H7 (cell line): ENCODE measurements around the gene KRT77. TPM values are rescaled to one million over a fixed set of nuclear protein-coding genes. Genes with fewer than 3 reads are reported as not detected.

Experiments used
- DNase-seq: peaks from one replicate; pipeline ENCODE4 v3.0.0; 2012
- H3K27me3 ChIP-seq: 2 replicates; pipeline ENCODE4 v1.6.0; 2011; ENCODE audit warnings: mild to moderate bottlenecking, low read length; ENCODE audit not compliant: control insufficient read depth, insufficient read depth
- H3K36me3 ChIP-seq: replicated peaks from 2 replicates; pipeline ENCODE4 v1.5.1; 2011; ENCODE audit warnings: low read length; ENCODE audit not compliant: control insufficient read depth, insufficient read depth
- H3K4me3 ChIP-seq: 2 replicates; pipeline ENCODE4 v1.5.1; 2011; ENCODE audit warnings: low read depth, mild to moderate bottlenecking, control low read depth, low read length, moderate library complexity; ENCODE audit not compliant: insufficient read depth
- total RNA-seq: library from RNA; depleted of rRNA; stranded (reverse); fragments of >200 nt; shearing (Covaris generic); gene quantifications from 2 replicates; pipeline ENCODE4 v1.2.3, GENCODE V29; 2014

Gene KRT77
- total RNA-seq, 1 experiment from 2014 or later, result not detected

DNA sequence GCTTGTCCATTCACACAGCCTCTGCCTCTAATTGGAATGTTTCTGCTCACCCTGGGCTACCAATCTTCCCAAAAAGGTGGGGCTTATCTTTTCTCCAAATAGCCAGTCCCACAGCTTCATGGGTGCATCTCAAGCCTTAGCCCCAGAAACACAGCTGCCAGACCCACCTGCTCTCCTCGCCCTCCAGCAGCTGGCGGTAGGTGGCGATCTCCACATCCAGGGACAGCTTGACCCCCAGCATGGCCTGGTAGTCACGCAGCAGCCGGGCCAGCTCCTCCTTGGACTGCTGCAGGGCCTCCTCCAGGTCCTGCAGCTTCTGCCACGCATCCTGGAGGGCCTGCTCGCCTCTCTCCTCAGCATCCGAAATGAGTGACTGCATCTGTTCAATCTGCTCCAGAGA, 11.1 kb downstream of the KRT77 start:
- DNase-seq, result peak; percentile 83
- H3K36me3 ChIP-seq, result no peaks in the 10 kb centered on the region
- H3K4me3 ChIP-seq, result no peak overlapping the region
- peaks cover 32% of the 10 kb centered on the region for H3K27me3 ChIP-seq

DNA sequence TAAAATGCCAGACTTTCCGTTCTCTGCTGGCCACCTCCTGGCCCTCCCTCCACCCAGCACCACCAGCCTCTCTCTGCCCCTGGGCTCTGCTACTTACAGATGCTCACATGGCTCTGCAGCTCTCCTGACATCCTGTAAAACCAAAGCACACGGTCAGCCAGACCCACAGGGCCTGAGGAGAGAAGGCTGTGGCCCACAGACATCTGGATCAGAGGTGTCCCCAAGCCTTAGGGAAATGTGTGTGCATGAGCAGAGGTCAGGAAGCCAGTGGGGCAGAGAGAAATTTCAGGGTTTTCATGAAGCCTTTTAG, 11.5 kb downstream of the KRT77 start:
- DNase-seq, result no peak
- Histone ChIP-seq H3K27me3 (peaks cover 32% of the 10 kb centered on the region), H3K36me3 (no peaks in the 10 kb centered on the region), H3K4me3 (no peak overlapping the region)

DNA sequence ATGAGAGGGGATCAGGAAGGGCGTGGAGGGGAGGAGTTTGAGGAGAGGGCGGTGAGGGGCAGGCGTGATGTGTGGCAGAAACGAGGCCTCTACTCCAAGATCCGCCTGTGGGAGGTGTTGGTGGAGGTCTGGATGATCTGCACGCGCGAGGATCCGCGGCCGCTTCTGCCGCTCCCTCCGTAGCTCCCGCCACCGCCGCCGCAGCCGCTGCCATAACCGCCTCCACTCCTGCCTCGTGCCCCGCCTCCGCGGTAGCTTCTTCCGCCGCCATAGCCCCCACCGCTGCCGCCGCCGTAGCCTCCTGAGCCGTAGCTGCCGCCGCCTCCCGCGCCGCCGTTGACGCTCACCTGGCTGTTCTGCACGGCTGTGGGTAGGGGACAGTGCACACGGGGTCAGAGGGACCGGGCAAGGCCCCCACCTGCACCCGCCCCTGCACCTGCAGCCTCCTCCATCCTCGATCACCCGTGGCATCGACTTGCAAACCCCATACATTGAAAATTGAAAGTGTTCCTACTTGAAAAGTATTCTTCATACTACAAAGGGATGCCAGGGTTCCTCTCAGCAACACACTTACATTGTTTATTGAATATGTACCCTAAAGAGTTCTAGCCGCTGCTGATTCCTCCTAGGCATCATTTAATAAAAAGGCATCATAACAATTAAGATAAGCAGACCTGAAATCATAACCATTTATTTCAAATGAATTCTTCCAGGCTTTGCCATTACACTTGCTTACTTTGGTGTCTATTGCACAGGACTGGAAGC, 12.1 kb downstream of the KRT77 start:
- Histone ChIP-seq H3K27me3 (peaks cover 32% of the 10 kb centered on the region), H3K4me3 (peak overlapping the region; percentile 49), H3K36me3 (no peaks in the 10 kb centered on the region)
- DNase-seq, result peak; percentile 86

DNA sequence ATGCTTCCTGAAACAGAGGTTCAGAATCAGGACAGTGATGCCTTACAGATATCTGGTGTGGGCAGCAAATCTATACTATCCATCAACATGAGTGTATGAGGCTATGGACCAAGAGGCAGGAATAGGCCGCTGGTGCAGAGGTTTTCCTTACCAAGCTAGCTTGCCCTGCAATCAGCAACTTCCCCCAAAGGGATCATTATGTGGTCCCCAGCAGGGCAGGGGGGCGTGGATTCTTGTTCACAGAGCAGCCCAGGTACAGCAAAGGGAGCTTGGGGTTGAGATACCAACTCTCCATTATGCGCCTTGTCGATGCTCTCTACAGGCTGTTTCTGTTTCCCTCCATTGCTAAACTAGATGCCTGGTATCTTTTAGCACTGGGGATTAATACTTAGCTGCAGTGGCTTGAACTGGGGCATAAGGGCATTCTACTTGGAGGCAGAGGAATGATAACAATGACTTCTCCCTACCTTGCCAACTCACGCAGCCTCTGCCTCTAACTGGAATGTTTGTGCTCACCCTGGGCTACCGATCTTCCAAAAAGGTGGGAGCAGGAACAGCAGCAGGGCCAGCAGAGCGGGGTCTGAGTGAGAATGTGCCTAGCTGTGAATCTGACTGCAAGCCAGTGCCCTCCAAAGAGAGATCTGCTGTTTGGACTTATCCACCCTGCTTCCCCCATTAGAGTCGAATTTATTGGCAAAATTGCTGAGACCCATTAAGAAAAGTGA, 12.8 kb downstream of the KRT77 start:
- peaks cover 32% of the 10 kb centered on the region for H3K27me3 ChIP-seq
- peak; percentile 66 for DNase-seq
- no peaks in the 10 kb centered on the region for H3K36me3 ChIP-seq
- peak overlapping the region; percentile 49 for H3K4me3 ChIP-seq

DNA sequence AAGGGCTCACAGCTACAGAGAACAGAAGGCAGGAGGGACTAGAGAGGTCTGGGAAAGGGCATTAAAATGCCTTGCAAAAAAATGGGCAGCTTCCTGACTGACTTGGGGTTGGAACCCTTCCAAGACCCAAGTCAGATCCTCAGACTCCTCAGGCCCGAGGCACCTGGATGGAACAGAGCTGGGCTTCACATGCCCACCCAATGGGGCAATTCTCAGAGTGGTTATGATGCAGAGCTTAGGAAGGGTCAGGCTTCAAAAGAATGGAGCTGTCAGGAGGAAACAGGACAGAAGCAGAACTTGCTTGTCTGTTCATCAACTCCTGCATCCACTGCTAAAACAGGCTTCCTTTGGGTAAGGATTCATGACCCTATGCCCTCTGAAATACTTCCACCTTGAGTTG, 13.4 kb downstream of the KRT77 start:
- no peak for DNase-seq
- Histone ChIP-seq H3K27me3 (peaks cover 32% of the 10 kb centered on the region), H3K4me3 (no peak overlapping the region), H3K36me3 (no peaks in the 10 kb centered on the region)

DNA sequence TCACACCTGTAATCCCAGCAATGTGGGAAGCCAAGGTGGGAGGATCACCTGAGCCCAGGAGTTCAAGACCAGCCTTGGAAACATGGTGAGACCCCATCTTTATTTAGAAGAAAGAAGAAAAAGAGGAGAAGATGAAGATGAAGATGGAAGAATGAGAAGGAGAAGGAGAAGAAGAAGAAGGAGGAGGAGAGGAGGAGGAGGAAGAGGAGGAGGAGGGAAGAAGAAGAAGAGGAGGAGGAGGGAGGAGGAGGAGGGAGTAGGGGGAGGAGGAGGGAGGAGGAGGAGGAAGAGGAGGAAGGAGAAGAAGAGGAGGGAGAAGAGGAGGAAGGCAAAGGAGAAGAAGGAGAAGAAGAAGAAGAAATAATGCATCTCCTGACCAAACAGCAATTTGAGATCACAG, 14.1 kb downstream of the KRT77 start:
- Histone ChIP-seq H3K27me3 (peaks cover 32% of the 10 kb centered on the region), H3K4me3 (no peak overlapping the region), H3K36me3 (no peaks in the 10 kb centered on the region)
- no peak for DNase-seq

DNA sequence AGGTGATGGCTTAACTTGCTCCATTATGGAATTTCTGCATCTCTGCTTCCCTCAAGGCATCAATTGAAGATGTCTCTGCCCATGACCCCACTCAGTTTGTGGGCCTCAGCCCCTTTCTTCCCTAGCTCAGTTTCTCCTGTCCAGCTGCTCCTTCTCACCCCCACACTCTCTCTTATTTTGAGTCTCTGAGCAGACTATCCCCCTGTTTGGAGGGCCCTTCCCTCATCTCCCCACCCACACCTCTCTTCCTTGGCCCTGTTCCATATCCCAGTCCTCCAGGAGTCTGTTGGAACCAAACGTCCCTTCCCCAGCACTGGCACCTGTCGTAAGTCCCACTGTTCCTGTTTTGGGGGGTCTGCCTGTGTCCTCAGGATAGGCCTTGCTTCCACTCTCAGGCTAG, 14.8 kb downstream of the KRT77 start:
- peaks cover 32% of the 10 kb centered on the region for H3K27me3 ChIP-seq
- H3K4me3 ChIP-seq, result no peak overlapping the region
- DNase-seq, result no peak
- no peaks in the 10 kb centered on the region for H3K36me3 ChIP-seq

DNA sequence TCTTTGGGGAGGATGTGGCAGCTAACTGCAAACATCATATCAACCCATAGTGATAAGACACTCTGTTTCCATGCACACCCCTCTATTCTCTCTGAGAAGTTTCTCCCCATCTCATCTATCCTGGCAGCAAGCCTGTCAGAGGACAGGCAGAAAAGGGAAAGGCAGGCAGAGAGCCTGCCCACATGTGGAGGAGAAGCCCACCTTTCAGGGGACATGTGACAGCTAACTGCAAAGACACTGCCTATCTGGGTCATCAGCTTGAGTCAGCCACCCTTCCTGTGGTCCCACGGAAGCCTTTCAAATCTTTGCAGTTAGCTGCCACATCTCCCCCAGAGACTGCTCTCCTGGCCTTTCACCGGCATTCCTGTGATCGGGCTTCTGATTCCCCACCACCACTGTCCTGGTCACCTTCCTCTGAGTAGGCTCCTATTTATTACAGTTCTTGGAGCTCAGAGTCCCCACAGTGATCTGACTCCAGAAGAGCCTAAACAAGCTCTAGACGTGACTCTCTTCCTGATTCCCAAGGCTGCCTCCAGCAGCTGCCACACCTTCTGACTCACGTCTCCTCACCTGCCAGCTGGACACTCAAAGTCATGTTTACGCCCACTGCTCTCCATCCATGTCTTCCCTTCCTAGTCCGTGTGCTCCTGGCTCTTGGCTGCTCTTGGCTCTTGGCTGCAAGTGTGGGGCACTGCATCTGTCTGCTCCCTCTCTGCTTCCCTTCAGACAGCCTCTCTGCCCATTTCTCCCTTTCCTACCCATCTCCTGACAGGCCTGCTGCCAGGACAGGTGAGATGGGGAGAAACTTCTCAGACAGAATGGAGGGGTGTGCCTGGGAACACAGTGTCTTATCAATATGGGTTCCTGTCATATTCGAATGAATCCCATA, 15.6 kb downstream of the KRT77 start:
- H3K4me3 ChIP-seq, result no peak overlapping the region
- DNase-seq, result no peak
- H3K36me3 ChIP-seq, result no peaks in the 10 kb centered on the region
- H3K27me3 ChIP-seq, result peaks cover 29% of the 10 kb centered on the region

DNA sequence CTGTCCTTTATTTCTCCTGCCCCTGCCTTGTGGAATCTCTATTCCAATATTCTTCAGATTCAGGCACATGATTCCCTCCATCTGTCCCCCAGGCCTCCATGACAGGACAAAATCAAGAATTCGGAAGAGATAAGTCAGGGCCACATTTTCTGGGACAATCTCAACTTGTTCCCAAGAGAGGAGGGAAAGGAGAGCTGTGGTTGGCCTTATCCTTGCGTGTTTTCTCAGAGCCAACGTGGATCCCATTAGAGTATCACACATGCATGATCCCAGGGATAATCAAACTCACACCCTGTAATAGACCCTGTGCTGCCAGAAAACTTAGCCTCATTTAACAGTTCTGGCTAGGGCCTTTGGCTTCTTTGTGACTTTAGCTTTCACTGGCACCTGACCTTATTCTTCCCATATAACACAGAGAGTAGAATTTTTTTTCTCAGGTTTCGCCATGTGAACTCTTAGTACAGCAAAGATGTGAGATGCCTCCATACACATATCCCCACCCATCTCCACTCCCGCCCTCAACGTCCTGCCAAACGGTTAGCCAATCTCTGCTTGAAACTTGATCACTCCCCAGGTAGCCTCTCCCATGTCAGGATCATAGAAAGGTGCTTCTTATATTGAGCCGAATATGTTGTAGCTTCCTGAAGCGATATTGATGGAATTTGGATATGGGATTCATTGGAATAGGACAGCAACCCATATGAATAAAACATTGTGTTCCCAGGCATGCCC, 16.4 kb downstream of the KRT77 start:
- no peaks in the 10 kb centered on the region for H3K36me3 ChIP-seq
- peaks cover 26% of the 10 kb centered on the region for H3K27me3 ChIP-seq
- no peak overlapping the region for H3K4me3 ChIP-seq
- DNase-seq, result no peak

DNA sequence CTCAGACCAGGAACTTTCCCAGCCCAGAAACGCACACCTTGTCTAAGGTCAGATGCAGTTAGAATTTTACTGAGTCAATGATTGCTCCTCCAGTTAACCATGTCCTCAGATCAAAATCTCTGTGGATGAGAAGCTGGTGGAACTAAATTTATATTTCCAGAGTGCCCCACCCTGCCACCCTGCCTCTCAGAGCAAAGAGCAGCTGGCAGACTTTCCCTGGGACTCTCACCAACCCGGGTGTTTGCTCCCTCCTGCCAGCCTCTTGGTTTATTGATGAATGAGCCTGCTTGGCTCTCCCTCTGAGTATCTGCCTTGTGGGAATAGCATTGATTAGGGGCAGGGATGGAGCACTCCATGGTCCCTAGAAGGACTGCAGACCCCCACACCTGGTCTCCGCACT, 17.3 kb downstream of the KRT77 start:
- DNase-seq, result no peak
- Histone ChIP-seq H3K36me3 (no peaks in the 10 kb centered on the region), H3K27me3 (peaks cover 18% of the 10 kb centered on the region), H3K4me3 (no peak overlapping the region)

DNA sequence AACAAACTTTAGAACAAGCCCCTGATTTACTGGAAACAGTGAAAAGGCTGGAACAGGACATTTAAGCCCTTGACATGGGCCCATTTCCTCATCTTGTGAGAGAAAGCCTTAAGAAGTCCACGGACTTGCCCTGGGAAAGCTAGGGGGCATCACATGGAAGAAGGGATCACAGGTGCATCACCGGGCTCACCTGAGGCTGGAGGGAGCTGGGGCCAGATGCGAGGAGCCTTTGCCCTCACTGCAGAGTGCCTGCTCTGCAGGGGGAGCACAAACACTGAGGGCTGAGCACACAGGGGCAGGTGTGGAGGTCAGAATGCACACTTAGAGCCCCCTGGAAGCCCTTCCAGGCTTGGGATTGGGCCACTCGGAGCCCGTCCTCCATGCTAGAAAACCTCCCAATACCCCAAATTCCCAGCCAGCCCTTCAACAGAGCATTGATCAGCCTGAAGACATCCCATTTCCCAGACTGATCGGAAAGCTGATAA, 17.9 kb downstream of the KRT77 start:
- DNase-seq, result no peak
- no peak overlapping the region for H3K4me3 ChIP-seq
- no peaks in the 10 kb centered on the region for H3K36me3 ChIP-seq
- H3K27me3 ChIP-seq, result peaks cover 11% of the 10 kb centered on the region

DNA sequence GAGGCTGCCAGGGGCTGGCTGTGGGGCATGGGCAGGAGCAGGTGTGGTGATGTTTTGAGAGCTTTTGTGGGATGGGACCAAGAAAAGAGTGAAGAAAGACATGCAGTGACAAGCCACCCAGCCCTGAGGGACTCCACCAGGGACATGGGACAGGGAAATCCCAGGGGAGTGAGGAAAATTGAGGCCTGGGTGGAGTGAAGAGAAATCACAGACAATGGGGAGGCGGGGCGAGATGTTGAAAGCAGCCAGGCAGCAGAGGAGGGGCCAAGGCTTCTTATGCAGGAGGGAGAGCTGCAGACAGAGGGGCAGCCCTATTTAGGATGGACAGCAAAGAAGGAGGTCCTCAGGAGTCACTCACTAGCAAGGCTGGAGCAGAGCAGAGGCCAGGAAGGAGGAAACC, 18.9 kb downstream of the KRT77 start:
- Histone ChIP-seq H3K27me3 (peaks cover 2% of the 10 kb centered on the region; the same call in 1 of the 2 replicates), H3K36me3 (no peaks in the 10 kb centered on the region), H3K4me3 (no peak overlapping the region)
- no peak for DNase-seq

DNA sequence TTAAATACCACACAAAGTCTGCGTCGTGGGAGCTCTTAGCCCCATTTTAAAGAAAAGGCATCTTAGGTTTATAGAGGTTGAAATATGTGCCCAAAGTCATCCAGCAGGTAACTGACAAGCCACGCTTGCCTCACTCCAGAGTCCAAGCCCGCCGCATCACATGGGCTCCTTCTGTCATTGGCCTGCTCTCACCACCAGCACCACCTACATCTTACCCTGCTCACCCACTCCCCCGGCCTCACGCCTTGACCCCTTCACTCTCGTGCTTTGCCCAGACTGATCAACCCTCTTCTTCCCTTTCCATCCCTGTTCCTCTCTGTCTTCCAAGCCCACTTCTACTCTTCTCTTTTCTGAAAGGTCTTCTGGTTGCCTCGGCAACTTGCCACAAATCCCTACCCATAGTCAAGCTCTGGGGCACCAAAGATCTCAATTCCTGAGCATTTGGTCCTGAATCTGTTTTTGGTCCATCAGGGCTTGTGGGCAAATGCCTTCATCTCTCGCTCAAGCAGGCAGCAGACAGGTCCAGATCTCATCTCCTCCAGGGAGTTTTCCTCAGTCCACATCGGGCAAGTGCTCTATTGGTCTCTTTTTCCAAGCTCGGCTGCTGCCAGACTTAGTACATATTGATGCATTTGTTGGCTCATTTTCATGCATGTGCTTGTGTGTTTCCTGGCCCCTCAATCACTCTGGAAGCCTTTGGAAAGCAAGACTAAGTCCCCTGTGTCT, 19.6 kb downstream of the KRT77 start:
- Histone ChIP-seq H3K36me3 (no peaks in the 10 kb centered on the region), H3K4me3 (no peak overlapping the region), H3K27me3 (peaks cover 2% of the 10 kb centered on the region; the same call in 1 of the 2 replicates)
- no peak for DNase-seq
